EH (cell line): ENCODE measurements around the gene STIM2.
"Not testable (repeated sequence)": the region's sequence is repeated elsewhere in the genome, so short reads cannot be mapped to it uniquely, and the experiment has no call there.

Experiments used
- DNase-seq: peaks from one replicate; pipeline ENCODE4 v3.0.0-alpha.2; 2015; ENCODE audit warnings: low read depth

STIM2 gene

GRCh38 chr4:27001398-27002164, 140.9 kb downstream of the STIM2 start:
- DNase-seq: no peak

- peak; percentile 72 for DNase-seq
These were observed 143.0 kb downstream of the STIM2 start for GRCh38 chr4:27003642-27004113.

- DNase-seq: peak; percentile 57
These were observed 144.9 kb downstream of the STIM2 start for GRCh38 chr4:27005501-27005900.

- no peak for DNase-seq
These were observed 145.4 kb downstream of the STIM2 start for GRCh38 chr4:27005905-27006590.

- no peak for DNase-seq
These were observed 146.0 kb downstream of the STIM2 start for GRCh38 chr4:27006646-27007045.

- DNase-seq: peak; percentile 32
These were observed 146.9 kb downstream of the STIM2 start for GRCh38 chr4:27007507-27007906.

- DNase-seq: no peak
These were observed 148.0 kb downstream of the STIM2 start for GRCh38 chr4:27008679-27009078.

- peak; percentile 62 for DNase-seq
These were observed 148.9 kb downstream of the STIM2 start for GRCh38 chr4:27009539-27009938.

- DNase-seq: peak; percentile 71
These were observed 149.8 kb downstream of the STIM2 start for GRCh38 chr4:27010334-27010940.

- no peak for DNase-seq
These were observed 150.8 kb downstream of the STIM2 start for GRCh38 chr4:27011401-27011800.

- no peak for DNase-seq
These were observed 152.4 kb downstream of the STIM2 start for GRCh38 chr4:27013012-27013411.

- peak; percentile 34 for DNase-seq
These were observed 155.9 kb downstream of the STIM2 start for GRCh38 chr4:27016551-27016950.

- DNase-seq: no peak
These were observed 157.0 kb downstream of the STIM2 start for GRCh38 chr4:27017623-27018022.

- no peak for DNase-seq
These were observed 157.4 kb downstream of the STIM2 start for GRCh38 chr4:27018076-27018475.

- DNase-seq: no peak
These were observed 158.3 kb downstream of the STIM2 start for GRCh38 chr4:27018910-27019309.

- no peak for DNase-seq
These were observed 159.1 kb downstream of the STIM2 start for GRCh38 chr4:27019766-27020165.

GRCh38 chr4:27020203-27020602, 159.6 kb downstream of the STIM2 start:
- no peak for DNase-seq

- DNase-seq: no peak
These were observed 160.0 kb downstream of the STIM2 start for GRCh38 chr4:27020603-27021002.

GRCh38 chr4:27022963-27023362, 162.3 kb downstream of the STIM2 start:
- DNase-seq: no peak

GRCh38 chr4:27023366-27023765, 162.7 kb downstream of the STIM2 start:
- DNase-seq: no peak

- DNase-seq: no peak
These were observed 164.2 kb downstream of the STIM2 start for GRCh38 chr4:27024805-27025204.

- no peak for DNase-seq
These were observed 166.8 kb downstream of the STIM2 start for GRCh38 chr4:27027428-27027827.

GRCh38 chr4:27035127-27035526, 174.5 kb downstream of the STIM2 start:
- not testable (repeated sequence) for DNase-seq
